ENCODE data around the gene CARD19.

Gene CARD19

DNA sequence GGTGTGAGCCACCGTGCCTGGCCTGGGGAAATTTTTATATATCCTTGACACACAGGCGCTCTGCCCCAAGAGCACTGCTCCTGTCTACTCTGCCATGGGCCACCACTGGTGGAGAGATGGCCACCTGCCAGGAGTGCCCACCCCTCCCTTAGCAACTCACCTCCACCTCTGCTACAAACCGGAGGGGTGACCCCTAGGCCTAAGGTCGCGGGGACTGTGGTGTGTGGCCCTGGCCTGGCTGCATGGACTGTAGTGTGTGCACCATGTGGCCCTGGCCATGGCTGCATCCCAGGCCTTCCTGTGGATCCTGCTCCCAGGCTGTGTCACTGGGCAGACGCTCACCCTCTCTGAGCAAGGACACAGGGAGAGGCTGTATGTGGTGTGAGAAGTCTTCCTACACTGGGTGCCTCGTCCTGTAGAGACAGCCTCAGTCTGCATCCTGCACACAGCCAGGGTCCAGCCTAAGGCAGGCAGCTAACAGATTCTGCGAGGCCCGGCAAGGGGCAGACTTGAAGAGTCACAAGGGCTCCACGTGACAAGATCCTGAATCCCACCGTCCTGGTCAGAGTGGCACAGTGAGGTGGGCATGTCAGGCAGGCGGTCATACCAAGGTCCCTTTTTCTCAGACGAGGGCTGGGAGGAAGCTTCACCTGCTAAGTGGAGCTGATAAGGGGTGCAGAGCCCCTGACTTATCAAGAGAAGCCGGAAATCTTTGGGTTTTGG, 27.7 kb downstream of the CARD19 start:
- Histone ChIP-seq H3K27me3 (ENCODE audit: control insufficient read depth, insufficient read depth, low read length) (no peaks in the 10 kb centered on the region), H3K36me3 (ENCODE audit: control insufficient read depth, insufficient read depth, low read length) (no peaks in the 10 kb centered on the region), H3K4me3 (ENCODE audit: low read length) (no peak overlapping the region), H3K9me3 (ENCODE audit: control insufficient read depth, low read length) (no peaks in the 10 kb centered on the region), H3K9ac (ENCODE audit: low read length) (no peak overlapping the region), H3K4me1 (ENCODE audit: control insufficient read depth, insufficient read depth, low read length) (peaks cover 22% of the 10 kb centered on the region)

DNA sequence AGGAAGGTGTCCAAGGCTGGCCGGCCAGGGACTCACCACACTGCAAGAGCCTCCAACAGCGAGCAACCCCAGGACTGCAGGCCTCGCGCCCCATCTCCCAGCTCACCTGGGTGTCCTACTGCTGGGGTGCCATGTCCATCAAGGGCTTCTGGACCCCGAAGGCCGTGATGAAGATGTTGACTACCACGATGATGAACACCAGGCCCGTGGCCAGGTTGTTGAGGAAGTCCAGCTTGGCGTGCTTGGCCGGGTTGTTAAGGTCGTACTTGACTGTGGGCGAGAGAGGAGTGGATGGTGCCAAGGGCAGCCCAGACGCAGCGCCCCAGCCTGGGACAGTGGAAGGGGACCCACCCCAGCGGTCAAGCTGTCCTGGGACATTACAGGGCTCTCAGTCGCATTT, 28.8 kb downstream of the CARD19 start:
- Histone ChIP-seq H3K36me3 (ENCODE audit: control insufficient read depth, insufficient read depth, low read length) (no peaks in the 10 kb centered on the region), H3K4me3 (ENCODE audit: low read length) (no peak overlapping the region), H3K27me3 (ENCODE audit: control insufficient read depth, insufficient read depth, low read length) (no peaks in the 10 kb centered on the region), H3K4me1 (ENCODE audit: control insufficient read depth, insufficient read depth, low read length) (peaks cover 21% of the 10 kb centered on the region), H3K9ac (ENCODE audit: low read length) (no peak overlapping the region), H3K9me3 (ENCODE audit: control insufficient read depth, low read length) (no peaks in the 10 kb centered on the region)

DNA sequence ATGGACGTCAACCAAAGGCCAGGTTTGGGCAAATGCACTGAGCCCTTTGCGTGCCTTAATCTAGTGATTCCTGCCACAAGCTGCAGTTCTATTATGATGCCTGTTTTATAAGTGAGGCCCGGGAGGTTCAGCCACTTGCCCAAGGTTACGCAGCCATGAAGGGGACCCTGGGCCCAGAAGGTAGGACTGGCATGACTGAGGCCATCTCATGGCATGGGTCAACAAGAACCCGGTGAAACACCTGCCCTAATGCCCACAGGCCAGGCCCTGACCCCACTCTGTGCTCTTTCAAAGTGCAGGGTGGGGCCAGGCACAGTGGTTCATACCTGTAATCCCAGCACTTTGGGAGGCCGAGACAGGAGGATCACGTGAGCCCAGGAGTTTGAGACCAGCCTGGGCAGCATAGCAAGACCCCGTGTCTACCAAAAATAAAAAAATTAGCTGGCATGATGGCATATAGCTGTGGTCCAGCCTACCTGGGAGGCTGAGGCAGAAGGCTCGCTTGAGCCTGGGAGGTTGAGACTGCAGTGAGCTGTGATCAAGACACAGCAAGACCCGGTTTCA, 29.4 kb downstream of the CARD19 start:
- Histone ChIP-seq H3K4me1 (ENCODE audit: control insufficient read depth, insufficient read depth, low read length) (peaks cover 17% of the 10 kb centered on the region), H3K9me3 (ENCODE audit: control insufficient read depth, low read length) (no peaks in the 10 kb centered on the region), H3K9ac (ENCODE audit: low read length) (no peak overlapping the region), H3K4me3 (ENCODE audit: low read length) (no peak overlapping the region), H3K36me3 (ENCODE audit: control insufficient read depth, insufficient read depth, low read length) (no peaks in the 10 kb centered on the region), H3K27me3 (ENCODE audit: control insufficient read depth, insufficient read depth, low read length) (no peaks in the 10 kb centered on the region)

DNA sequence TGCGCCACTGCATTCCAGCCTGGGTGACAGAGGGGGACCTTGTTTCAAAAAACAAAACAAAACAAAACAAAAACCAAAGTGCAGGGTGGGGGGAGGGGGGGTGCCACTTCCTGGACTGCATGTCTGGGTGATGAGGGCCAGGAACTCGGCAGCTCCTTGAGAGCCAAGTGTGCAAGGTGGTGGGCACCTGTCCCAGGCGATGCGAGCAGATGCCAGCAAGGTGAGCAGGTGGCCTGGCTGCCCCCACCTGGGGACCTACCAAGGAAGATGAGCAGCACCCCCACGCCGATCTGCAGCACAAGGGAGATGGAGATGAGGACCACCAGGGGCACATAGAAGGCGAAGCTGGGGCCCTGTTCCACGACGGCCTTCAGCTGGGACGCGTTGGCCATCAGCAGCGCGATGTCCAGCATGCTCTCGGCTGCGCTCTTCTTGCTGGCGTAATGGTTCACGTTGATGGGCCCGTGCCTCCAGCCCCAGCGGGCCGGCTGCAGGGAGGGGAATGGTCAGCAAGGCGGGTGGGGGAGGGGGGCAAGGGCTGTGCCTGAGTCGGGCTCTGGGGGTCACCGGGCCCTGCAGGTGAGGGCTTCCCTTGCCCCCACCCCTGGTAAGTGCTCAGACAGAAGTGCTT, 30.2 kb downstream of the CARD19 start:
- Histone ChIP-seq H3K4me3 (ENCODE audit: low read length) (no peak overlapping the region), H3K9ac (ENCODE audit: low read length) (no peak overlapping the region), H3K9me3 (ENCODE audit: control insufficient read depth, low read length) (no peaks in the 10 kb centered on the region), H3K27me3 (ENCODE audit: control insufficient read depth, insufficient read depth, low read length) (no peaks in the 10 kb centered on the region), H3K4me1 (ENCODE audit: control insufficient read depth, insufficient read depth, low read length) (peaks cover 15% of the 10 kb centered on the region), H3K36me3 (ENCODE audit: control insufficient read depth, insufficient read depth, low read length) (no peaks in the 10 kb centered on the region)

DNA sequence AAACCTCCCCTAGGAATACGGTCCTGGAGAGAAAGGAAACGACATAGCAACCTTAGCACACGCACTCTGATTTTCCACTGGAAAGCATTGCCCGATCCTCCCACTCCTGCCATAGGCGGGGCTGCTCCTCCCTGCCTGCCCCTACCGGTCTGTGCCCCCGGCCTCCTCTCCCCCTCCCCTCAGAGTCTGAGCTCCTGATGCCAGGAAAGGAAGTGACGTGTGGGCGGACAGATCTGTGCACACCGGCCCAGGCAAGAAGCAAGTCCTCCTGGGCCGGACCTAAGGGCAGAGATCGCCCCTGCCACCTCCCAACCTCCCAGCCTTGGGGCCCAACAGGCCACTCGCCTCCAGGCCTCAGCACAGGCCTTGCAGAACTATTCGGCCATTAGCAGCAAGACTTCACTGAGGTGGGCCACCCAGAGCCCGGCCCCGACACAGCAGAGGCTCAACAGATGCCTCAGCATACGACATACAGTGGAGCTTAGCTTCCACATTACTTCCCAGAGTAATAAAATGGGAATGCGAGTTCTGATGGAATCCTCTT, 30.9 kb downstream of the CARD19 start:
- Histone ChIP-seq H3K9me3 (ENCODE audit: control insufficient read depth, low read length) (no peaks in the 10 kb centered on the region), H3K4me1 (ENCODE audit: control insufficient read depth, insufficient read depth, low read length) (peaks cover 15% of the 10 kb centered on the region), H3K9ac (ENCODE audit: low read length) (no peak overlapping the region), H3K4me3 (ENCODE audit: low read length) (no peak overlapping the region), H3K36me3 (ENCODE audit: control insufficient read depth, insufficient read depth, low read length) (no peaks in the 10 kb centered on the region), H3K27me3 (ENCODE audit: control insufficient read depth, insufficient read depth, low read length) (no peaks in the 10 kb centered on the region)

DNA sequence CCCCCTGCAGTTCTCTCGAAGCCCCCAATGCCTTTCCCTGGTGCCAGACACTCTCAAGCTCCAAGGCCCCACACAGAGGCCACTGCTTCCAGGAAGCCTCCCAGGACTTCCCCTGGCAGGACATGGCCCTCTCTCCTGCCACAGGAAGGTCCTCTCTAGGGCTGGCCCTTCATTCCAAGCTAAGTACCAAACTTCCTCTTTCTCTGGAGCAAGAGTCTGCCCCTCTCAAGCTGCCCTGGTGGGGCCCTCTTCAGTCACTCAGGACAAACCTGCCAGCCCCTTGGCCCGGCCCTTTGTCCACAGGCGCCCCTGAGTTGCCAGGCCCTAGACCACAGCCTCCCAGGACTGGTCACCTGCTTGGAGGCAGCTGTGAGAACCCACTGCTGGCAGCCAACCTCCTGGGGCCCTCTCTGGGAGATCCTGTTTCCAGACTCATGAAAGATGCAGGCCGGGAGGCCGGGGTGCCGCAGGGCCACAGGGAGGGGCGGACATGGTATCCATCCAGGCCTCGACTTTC, 31.4 kb downstream of the CARD19 start:
- H3K9ac ChIP-seq (ENCODE audit: low read length): no peak overlapping the region
- no peaks in the 10 kb centered on the region for H3K9me3 ChIP-seq (ENCODE audit: control insufficient read depth, low read length)
- H3K4me1 ChIP-seq (ENCODE audit: control insufficient read depth, insufficient read depth, low read length): peaks cover 20% of the 10 kb centered on the region
- no peak overlapping the region for H3K4me3 ChIP-seq (ENCODE audit: low read length)
- no peaks in the 10 kb centered on the region for H3K36me3 ChIP-seq (ENCODE audit: control insufficient read depth, insufficient read depth, low read length)
- H3K27me3 ChIP-seq (ENCODE audit: control insufficient read depth, insufficient read depth, low read length): no peaks in the 10 kb centered on the region

DNA sequence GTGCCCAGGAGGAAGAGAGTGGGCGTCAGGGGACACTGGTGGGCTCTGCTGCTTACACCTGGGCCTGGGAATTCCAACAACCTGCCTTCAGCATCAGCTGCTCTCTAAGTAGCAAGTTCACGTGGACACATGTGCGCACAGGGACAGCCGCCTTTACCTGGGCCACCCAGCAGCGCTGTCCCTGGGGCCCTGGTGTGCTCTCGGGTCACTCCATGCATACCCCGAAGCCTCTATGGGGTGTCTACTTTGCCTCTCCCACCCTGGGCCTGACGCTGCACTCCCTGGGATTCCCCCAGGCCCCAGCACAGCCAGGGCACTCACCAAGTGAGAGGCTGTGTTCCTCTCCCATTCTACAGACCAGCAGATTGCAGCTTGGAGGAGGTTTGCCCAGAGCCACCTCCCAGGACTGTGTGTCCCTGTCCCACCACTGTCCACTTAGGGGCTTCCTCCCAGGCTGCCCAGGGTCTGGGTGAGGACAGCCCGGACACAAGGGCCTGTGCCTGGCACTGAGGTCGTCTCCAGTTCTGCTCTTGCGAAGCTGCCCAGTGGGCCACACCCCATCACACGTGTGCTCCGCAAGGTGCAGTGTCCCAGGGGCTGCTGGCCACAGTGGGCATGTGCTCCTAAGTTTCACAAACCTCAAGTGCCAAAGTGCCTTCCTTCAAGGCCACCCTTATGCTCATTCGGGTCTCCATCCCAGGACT, 32.1 kb downstream of the CARD19 start:
- Histone ChIP-seq H3K4me1 (ENCODE audit: control insufficient read depth, insufficient read depth, low read length) (peaks cover 27% of the 10 kb centered on the region), H3K27me3 (ENCODE audit: control insufficient read depth, insufficient read depth, low read length) (no peaks in the 10 kb centered on the region), H3K9ac (ENCODE audit: low read length) (no peak overlapping the region), H3K36me3 (ENCODE audit: control insufficient read depth, insufficient read depth, low read length) (no peaks in the 10 kb centered on the region), H3K4me3 (ENCODE audit: low read length) (no peak overlapping the region), H3K9me3 (ENCODE audit: control insufficient read depth, low read length) (no peaks in the 10 kb centered on the region)

DNA sequence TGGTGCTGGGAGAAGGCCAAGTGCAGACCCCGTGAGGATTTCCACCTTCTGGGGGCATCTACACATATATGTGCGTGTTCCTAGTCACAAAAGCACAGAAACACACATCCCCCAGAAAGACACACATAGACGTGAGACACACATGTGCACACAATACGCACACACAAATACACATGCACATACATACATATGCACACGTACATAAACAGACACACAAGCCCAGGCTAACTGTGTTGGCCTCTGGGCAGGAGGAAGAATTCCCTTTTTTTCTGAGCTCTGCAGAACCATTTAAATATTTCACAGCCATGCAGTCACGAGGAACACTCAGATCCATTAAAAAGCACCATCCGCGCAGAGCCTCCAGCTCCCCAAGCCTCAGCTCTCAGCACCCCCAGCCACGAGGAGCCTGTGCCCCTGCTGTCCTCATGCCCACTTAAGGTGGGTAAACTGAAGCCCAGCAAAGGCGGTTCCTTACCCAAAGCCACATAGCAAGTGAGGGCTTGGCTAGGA, 32.8 kb downstream of the CARD19 start:
- H3K27me3 ChIP-seq (ENCODE audit: control insufficient read depth, insufficient read depth, low read length): no peaks in the 10 kb centered on the region
- H3K36me3 ChIP-seq (ENCODE audit: control insufficient read depth, insufficient read depth, low read length): no peaks in the 10 kb centered on the region
- H3K4me1 ChIP-seq (ENCODE audit: control insufficient read depth, insufficient read depth, low read length): peaks cover 33% of the 10 kb centered on the region
- H3K4me3 ChIP-seq (ENCODE audit: low read length): no peak overlapping the region
- no peaks in the 10 kb centered on the region for H3K9me3 ChIP-seq (ENCODE audit: control insufficient read depth, low read length)
- no peak overlapping the region for H3K9ac ChIP-seq (ENCODE audit: low read length)

DNA sequence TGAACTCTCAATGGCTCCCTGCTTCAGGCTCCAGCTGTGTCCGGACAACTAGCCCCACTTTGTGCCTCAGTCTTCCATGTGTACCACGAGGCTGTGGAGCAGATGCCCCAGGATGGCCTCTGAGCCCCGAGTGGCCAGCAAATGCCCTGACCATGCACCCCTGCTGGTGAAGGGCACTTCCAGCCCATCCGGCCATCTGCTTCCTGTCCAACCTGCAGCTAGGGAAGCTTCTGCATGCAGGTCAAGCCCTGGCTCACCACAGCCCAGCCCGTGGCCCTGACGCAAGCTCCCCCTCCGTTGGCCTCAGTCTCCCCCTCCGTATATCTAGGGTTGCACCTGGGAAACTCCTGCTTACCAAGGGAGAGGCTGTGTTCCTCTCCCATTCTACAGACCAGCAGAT, 33.3 kb downstream of the CARD19 start:
- Histone ChIP-seq H3K4me1 (ENCODE audit: control insufficient read depth, insufficient read depth, low read length) (peaks cover 33% of the 10 kb centered on the region), H3K4me3 (ENCODE audit: low read length) (no peak overlapping the region), H3K27me3 (ENCODE audit: control insufficient read depth, insufficient read depth, low read length) (no peaks in the 10 kb centered on the region), H3K36me3 (ENCODE audit: control insufficient read depth, insufficient read depth, low read length) (no peaks in the 10 kb centered on the region), H3K9me3 (ENCODE audit: control insufficient read depth, low read length) (no peaks in the 10 kb centered on the region), H3K9ac (ENCODE audit: low read length) (no peak overlapping the region)

DNA sequence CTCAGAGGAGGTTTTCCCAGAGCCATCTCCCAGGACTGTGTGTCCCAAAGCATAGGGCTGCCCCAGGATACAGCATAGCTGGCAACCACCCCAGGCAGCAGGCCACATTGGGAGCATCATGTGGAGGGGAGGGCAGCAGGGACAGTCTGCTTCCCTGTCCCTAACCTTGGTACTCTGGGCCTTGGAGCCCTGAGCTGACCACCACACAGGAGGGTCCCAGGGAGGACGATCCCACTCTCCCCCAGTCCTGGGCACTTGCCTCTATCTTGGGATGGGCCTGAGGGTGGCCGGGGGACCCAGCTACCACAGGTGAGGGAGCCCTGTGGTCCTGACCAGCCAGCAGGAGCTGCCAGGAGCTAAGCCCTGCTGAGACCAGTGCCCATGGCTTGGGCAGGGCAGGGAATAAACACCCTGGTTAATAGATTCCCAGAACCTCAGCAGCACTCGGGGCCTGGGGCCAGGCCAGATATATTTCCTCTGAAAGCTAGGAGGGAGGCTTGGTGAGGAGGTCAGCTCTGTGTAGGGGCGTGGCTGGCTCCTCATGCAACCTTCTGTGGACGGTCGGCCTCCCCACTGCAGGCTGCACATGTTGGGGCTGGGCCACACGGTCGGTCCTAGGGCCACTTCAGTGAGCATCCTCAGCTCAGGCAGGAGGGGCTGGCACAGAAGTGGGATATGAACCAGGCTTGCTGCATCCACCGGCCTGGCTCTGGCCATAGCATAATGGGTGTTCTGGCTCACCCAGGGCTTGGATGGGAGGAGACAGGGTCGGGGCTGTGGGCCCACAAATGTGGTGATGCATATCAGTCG, 33.9 kb downstream of the CARD19 start:
- Histone ChIP-seq H3K27me3 (ENCODE audit: control insufficient read depth, insufficient read depth, low read length) (peaks cover under 1% of the 10 kb centered on the region), H3K4me1 (ENCODE audit: control insufficient read depth, insufficient read depth, low read length) (peaks cover 37% of the 10 kb centered on the region), H3K4me3 (ENCODE audit: low read length) (no peak overlapping the region), H3K9ac (ENCODE audit: low read length) (no peak overlapping the region), H3K36me3 (ENCODE audit: control insufficient read depth, insufficient read depth, low read length) (no peaks in the 10 kb centered on the region), H3K9me3 (ENCODE audit: control insufficient read depth, low read length) (no peaks in the 10 kb centered on the region)

DNA sequence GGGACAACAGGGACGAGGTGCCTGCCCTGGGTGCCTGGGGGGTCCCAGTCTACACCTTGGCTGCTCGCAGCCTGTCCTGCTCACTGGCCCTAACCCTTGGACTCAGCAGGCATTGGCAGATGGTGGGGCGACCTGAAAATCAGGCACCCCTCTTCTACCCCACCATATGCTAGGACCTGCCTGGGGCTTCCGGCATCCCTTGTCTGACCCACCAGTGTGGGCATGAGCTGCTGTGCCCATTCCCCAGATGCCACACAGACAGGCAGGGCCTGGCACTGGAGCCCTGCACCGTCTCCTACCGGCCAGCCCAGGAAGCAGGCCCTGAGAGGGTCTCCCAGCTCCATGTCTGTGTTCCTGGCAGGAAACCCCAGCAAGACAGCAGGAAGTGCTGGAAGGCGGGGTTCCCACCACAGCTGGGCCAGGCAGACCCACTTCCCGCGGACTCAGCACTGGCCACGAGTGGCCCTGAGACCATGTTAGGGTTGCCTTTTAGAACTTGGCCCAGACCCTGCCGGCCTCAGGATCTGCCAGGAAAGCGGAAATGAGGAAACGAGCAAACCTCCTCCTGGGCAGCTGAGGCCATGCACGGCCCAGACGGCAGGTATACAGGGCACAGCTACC, 35.0 kb downstream of the CARD19 start:
- Histone ChIP-seq H3K9me3 (ENCODE audit: control insufficient read depth, low read length) (no peaks in the 10 kb centered on the region), H3K4me3 (ENCODE audit: low read length) (no peak overlapping the region), H3K4me1 (ENCODE audit: control insufficient read depth, insufficient read depth, low read length) (peaks cover 43% of the 10 kb centered on the region), H3K36me3 (ENCODE audit: control insufficient read depth, insufficient read depth, low read length) (no peaks in the 10 kb centered on the region), H3K27me3 (ENCODE audit: control insufficient read depth, insufficient read depth, low read length) (peaks cover 5% of the 10 kb centered on the region), H3K9ac (ENCODE audit: low read length) (peak overlapping the region; percentile 11)
